Esophagus squamous epithelium (tissue), 4 donors: Measurements from ENCODE around the gene HNRNPA3.

Experiments used
- CTCF ChIP-seq, 6 experiments: fragments of 450-650 bp in 4 of 6; fragments of 200-600 bp in 2 of 6; sonication (generic) in 2 of 6; IDR thresholded peaks; one replicate each; pipeline ENCODE4 v1.5.1; 2016 to 2019; ENCODE audit warnings: antibody characterized with exemption in 6 of 6, mild to moderate bottlenecking in 4 of 6, moderate library complexity in 4 of 6
- POLR2A ChIP-seq, 4 donors: fragments of 450-650 bp; IDR thresholded peaks; one replicate each; pipeline ENCODE4 v1.6.1; 2017; ENCODE audit warnings: antibody characterized with exemption in 4 of 4, mild to moderate bottlenecking in 4 of 4, moderate library complexity in 3 of 4

GRCh38 chr2:177243073-177243472, 30.5 kb downstream of the HNRNPA3 start:
- TF ChIP-seq CTCF (IDR thresholded peaks at IDR 0.05) (no peak), POLR2A (IDR thresholded peaks at IDR 0.05) (no peak)
